22Rv1 (cell line): ENCODE data around the gene FNDC3A.

ENCODE experiments used
- H3K27ac ChIP-seq: fragments of 450-650 bp; 2 replicates; pipeline ENCODE4 v1.5.1; 2017
- ZFX ChIP-seq: fragments of 450-650 bp; IDR thresholded peaks from 2 replicates; pipeline ENCODE4 v1.6.1; 2017; ENCODE audit warnings: antibody characterized with exemption, borderline replicate concordance
- TF ChIP-seq, protein P1 (sequence below): fragments of 450-650 bp; IDR thresholded peaks from 2 replicates; pipeline ENCODE4 v1.5.1; 2017; ENCODE audit warnings: mild to moderate bottlenecking

FNDC3A gene

DNA sequence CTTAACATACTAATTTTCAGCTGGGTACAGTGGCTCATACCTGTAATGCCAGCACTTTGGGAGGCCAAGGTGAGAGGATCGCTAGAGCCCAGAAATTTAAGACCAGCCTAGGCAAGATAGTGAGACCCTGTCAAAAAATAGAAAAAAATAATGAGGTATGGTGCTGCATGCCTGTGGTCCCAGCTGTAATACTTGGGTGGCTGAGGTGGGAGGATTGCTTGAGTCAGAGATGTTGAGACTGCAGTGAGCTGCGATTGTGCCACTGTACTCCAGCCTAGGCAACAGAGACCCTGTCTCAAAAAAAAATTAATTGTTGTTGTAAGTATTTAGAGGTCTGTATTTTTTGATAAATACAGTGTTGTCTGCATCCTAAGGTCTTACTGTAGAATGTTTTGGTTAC is 66.8 kb downstream of the FNDC3A start:
- H3K27ac ChIP-seq = no peak overlapping the region
- TF ChIP-seq ZFX = no peak
- TF ChIP-seq, protein P1, sequence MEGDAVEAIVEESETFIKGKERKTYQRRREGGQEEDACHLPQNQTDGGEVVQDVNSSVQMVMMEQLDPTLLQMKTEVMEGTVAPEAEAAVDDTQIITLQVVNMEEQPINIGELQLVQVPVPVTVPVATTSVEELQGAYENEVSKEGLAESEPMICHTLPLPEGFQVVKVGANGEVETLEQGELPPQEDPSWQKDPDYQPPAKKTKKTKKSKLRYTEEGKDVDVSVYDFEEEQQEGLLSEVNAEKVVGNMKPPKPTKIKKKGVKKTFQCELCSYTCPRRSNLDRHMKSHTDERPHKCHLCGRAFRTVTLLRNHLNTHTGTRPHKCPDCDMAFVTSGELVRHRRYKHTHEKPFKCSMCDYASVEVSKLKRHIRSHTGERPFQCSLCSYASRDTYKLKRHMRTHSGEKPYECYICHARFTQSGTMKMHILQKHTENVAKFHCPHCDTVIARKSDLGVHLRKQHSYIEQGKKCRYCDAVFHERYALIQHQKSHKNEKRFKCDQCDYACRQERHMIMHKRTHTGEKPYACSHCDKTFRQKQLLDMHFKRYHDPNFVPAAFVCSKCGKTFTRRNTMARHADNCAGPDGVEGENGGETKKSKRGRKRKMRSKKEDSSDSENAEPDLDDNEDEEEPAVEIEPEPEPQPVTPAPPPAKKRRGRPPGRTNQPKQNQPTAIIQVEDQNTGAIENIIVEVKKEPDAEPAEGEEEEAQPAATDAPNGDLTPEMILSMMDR = no peak

DNA sequence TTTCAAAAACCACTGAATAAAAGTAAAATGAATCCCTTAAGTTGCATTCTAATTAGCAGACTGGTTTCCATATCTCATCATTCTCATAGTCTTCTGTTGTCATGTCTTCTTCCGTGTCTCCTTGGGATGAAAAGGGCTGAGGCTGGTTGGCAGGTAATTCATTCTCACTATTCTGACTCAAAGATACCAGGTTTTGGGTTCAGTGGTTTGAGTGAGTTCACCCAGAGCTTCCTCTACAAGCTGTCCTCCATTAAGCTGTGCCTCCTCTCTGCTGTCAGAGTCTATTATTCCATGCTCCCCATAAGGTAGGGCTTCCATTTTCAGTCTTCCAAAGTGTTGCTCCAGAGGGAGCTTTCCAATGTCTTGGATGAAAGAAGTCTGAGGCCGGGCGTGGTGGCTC is 68.3 kb downstream of the FNDC3A start:
- no peak for TF ChIP-seq ZFX
- TF ChIP-seq, protein P1 = no peak
- H3K27ac ChIP-seq = no peak overlapping the region

DNA sequence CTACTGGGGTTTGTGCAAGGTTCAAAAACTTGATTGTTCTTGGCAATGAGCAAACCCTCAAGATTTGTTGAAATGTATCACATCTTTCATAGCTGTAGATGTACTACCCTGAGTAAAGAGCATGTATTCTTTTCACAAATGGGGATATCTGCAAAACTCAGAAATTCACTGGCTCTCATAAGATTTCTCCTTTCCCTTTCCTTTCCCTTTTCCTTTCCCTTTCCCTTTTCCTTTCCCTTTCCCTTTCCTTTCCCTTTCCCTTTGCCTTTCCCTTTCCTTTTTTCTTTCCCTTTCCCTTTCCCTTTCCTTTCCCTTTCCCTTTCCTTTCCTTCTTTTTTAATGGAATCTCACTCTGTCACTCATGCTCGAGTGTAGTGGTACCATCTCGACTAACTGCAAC is 69.1 kb downstream of the FNDC3A start:
- TF ChIP-seq, protein P1 = no peak
- no peak for TF ChIP-seq ZFX

DNA sequence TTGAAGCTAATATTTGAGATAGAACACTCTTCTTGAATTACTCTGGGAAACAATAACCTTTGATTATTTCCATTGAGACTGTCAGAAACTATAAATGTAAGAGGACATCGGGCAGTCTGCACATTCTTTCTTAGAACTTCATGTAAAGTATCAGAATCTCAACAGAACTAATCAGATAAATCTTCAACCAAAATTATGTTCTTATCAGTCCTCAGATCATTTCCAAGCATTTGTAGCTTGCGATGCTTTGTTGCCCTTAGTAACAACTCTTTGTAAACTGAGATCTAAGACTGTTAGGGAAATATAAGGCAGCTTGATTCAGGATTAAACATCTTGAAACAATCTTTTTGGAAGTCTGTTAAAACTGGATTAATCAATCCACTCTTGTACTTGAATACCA is 70.3 kb downstream of the FNDC3A start:
- no peak overlapping the region for H3K27ac ChIP-seq
- no peak for TF ChIP-seq ZFX
- TF ChIP-seq, protein P1 = no peak

More for the DNA sequence above, 69.1 kb downstream of the FNDC3A start:
- H3K27ac ChIP-seq = no peak overlapping the region

DNA sequence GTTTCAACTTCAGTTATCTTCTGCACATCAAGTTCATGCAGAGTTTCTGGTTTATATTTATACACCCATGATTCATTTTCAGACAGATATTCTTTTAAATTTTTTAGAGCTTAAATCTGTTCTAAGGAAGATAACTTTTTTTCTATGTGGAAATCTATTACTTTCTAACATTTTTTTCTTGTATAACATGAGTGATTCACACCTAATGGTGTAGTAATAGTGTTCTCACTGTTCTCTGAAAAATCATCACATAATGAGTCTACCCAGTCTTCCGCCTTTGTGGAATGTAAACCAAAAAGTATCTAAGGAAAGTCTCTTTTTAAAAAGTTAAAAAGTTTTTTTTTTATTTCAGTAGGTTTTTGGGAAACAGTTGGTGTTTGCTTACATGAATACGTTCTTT is 70.8 kb downstream of the FNDC3A start:
- no peak for TF ChIP-seq ZFX
- TF ChIP-seq, protein P1 = no peak
- no peak overlapping the region for H3K27ac ChIP-seq

DNA sequence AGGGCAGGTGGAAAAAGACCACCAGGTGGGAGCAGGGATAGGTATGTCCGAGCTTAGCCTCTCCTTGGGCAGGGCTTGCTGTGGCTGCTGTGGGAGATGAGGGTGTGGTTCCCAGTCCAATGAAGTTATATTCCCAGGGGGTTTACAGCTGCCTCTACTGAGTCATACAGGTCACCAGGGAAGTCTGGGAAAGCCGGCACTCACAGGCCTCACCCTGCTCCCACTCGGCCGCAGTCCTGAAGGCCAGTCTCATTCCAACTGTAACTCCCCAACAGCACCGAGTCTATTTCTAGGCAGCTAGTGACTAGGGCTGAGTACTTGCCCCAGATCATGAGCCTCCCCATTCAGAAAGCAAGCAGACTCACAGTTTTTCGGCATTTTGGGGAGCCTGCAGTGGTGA is 77.1 kb downstream of the FNDC3A start:
- TF ChIP-seq, protein P1 = no peak
- no peak for TF ChIP-seq ZFX
- H3K27ac ChIP-seq = no peak overlapping the region

DNA sequence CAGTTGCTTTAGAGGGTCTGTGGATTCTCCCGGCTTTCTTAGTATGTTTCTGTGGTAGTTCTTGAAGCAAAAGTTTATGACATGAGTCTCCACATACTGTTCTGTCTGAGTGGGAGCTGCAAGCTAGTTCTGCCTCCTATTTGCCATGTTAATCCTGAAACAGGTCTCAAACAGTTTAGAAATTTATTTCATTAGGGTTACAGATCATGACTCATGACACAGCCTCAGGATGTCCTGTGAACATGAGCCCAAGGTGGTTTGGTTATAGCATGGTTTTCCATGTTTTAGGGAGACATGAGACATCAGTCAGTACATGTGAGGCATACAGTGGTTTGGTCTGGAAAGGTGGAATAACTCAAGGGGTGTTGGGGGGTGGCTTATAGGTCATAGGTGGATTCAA is 77.5 kb downstream of the FNDC3A start:
- no peak overlapping the region for H3K27ac ChIP-seq
- TF ChIP-seq ZFX = no peak
- TF ChIP-seq, protein P1 = no peak
